ENCODE data around the gene CTRL. TPM values are rescaled to one million over a fixed set of nuclear protein-coding genes. Genes with fewer than 3 reads are reported as not detected.
A peak's percentile ranks its signal among the peaks of the same experiment; 100 is the strongest.

Gene CTRL
- polyA plus RNA-seq, 1 of the 3 experiments (the other 2 are of a cell fraction), result 1.9 TPM

DNA sequence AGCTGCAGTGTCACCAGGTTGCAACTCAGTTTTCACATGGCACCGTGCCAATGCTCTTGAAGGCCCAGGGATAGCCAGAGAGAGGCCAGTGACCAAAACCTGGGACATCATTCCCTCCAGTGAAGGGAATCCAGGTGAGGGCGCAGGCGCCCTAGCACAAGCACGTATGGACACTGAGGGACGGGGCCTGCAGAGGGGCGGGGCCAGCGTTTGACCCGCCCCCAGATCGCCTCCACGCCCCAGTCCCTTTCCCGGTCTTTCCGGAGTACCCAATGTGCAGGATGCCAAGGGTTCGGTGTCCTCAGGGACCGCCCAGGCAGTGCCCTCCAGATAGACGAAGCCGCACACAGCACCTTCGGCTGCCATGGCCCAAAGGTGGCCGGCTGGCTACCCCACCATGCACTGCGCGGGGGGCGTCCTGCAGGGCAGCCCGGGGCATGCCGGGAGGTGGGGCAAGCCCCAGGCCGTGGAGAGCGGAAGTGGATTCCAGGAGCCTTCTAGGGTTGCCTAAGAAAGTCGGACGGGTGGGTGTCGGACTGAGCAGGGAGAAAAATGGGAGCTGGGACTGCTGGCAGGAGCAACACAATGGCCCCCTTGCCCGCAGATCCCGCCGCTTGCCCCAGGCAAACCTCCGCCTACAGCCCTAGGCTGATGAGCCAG lies 32.1 kb upstream of the CTRL start:
- Histone ChIP-seq H3F3A (replicated peaks; ENCODE audit: insufficient read depth) (no peaks in the 10 kb centered on the region), H3K27ac (ENCODE audit: low read depth in 2 of 2, low read length in 1 of 2) (no peak overlapping the region), H3K36me3 (replicated peaks in 1 of 2; ENCODE audit: control insufficient read depth in 1 of 2, insufficient read depth in 2 of 2, low read length in 1 of 2) (peaks cover 35 to 49% of the 10 kb centered on the region in 2 experiments), H3K4me2 (no peak overlapping the region), H3K4me3 (ENCODE audit: low read depth in 2 of 2, low read length in 1 of 2) (no peak overlapping the region), H3K79me2 (ENCODE audit: insufficient read depth) (peaks cover 87% of the 10 kb centered on the region), H3K9me3 (no peaks in the 10 kb centered on the region), H3K4me1 (ENCODE audit: control insufficient read depth in 1 of 2, insufficient read depth in 2 of 2, low read depth in 1 of 2, low read length in 1 of 2) (peaks cover 15 to 41% of the 10 kb centered on the region in 2 experiments; a peak in 3 of 4 replicates), H3K27me3 (ENCODE audit: insufficient read depth) (no peaks in the 10 kb centered on the region), H3K9me2 (no peaks in the 10 kb centered on the region), H4K20me1 (ENCODE audit: insufficient read depth) (peaks cover 58% of the 10 kb centered on the region), H2AFZ (ENCODE audit: low read depth) (no peak overlapping the region), H3K9ac (no peak overlapping the region)
- ChIA-PET POLR2A (interaction anchor here (1.1 kb wide), 1 partner anchor 23 kb away, joined by 4 read pairs; no protein-coding TSS in a partner anchor), CTCF (interaction anchor here (1.1 to 1.4 kb wide), 2 partner anchors 22 to 30 kb away, joined by 3 to 7 read pairs; no protein-coding TSS in a partner anchor)
- no peak for TF ChIP-seq EZH2phosphoT487 (IDR thresholded peaks at IDR 0.05; ENCODE audit: borderline replicate concordance, low read depth)
- TF ChIP-seq NFIC (IDR thresholded peaks at IDR 0.05; ENCODE audit: borderline replicate concordance), result 0 out of 2 replicates have a peak, but pooled peaks have one; percentile 35
- DNase-seq, result no peak
- 98% methylated on average over 22 of the region's 32 CpGs for WGBS (ENCODE audit: low lambda C conversion rate)

GRCh38 chr16:67963292-67963661 lies 31.6 kb upstream of the CTRL start:
- WGBS (ENCODE audit: low lambda C conversion rate), result 100% methylated on average over 2 of the region's 2 CpGs
- no peak overlapping the region for H3K27ac ChIP-seq (ENCODE audit: low read depth in 2 of 2, low read length in 1 of 2)
- CTCF ChIA-PET, result interaction anchor here (4.4 kb wide), 1 partner anchor 22 kb away, joined by 32 read pairs; no protein-coding TSS in a partner anchor
- no peaks in the 10 kb centered on the region for H3K27me3 ChIP-seq (ENCODE audit: insufficient read depth)
- H3K4me3 ChIP-seq (ENCODE audit: low read depth in 2 of 2, low read length in 1 of 2), result no peak overlapping the region
- H3F3A ChIP-seq (replicated peaks; ENCODE audit: insufficient read depth), result no peaks in the 10 kb centered on the region
- peaks cover 15 to 40% of the 10 kb centered on the region in 2 experiments; a peak in 3 of 4 replicates for H3K4me1 ChIP-seq (ENCODE audit: control insufficient read depth in 1 of 2, insufficient read depth in 2 of 2, low read depth in 1 of 2, low read length in 1 of 2)
- TF ChIP-seq, protein P1, sequence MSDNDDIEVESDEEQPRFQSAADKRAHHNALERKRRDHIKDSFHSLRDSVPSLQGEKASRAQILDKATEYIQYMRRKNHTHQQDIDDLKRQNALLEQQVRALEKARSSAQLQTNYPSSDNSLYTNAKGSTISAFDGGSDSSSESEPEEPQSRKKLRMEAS (IDR thresholded peaks at IDR 0.05; ENCODE audit: low read depth), result no peak
- TF ChIP-seq SIN3A (IDR thresholded peaks at IDR 0.05; ENCODE audit: borderline replicate concordance, low read depth, low read length), result no peak
- no peak for TF ChIP-seq MEF2A (IDR thresholded peaks at IDR 0.05; ENCODE audit: borderline replicate concordance, low read depth)
- TF ChIP-seq GABPA (IDR thresholded peaks at IDR 0.05; ENCODE audit: low read depth), result no peak
- TF ChIP-seq REST (IDR thresholded peaks at IDR 0.05; ENCODE audit: low read depth, low read length), result no peak
- TF ChIP-seq RFX5 (IDR thresholded peaks at IDR 0.05; ENCODE audit: low read length), result no peak
- TF ChIP-seq TCF12 (IDR thresholded peaks at IDR 0.05), result no peak
- TF ChIP-seq PBX3 (IDR thresholded peaks at IDR 0.05), result no peak
- TF ChIP-seq EP300 (IDR thresholded peaks at IDR 0.05; ENCODE audit: borderline replicate concordance in 1 of 2, low read depth in 1 of 2, low read length in 1 of 2), result no peak
- TF ChIP-seq NFIC (IDR thresholded peaks at IDR 0.05; ENCODE audit: borderline replicate concordance), result no peak
- TF ChIP-seq GATA2 (CRISPR knock-in tag; IDR thresholded peaks at IDR 0.05), result no peak
- no peak for TF ChIP-seq FOXJ3 (CRISPR knock-in tag; IDR thresholded peaks at IDR 0.05)
- no peak for TF ChIP-seq NRF1 (IDR thresholded peaks at IDR 0.05; ENCODE audit: low read depth, low read length)
- TF ChIP-seq CTCF (IDR thresholded peaks at IDR 0.05), result no peak
- no peak for TF ChIP-seq RAD21 (IDR thresholded peaks at IDR 0.05; ENCODE audit: low read length)
- no peak for TF ChIP-seq MXI1 (IDR thresholded peaks at IDR 0.05; ENCODE audit: low read depth, low read length)
- TF ChIP-seq SMC3 (IDR thresholded peaks at IDR 0.05; ENCODE audit: low read depth, low read length), result no peak
- no peak for TF ChIP-seq FOXM1 (IDR thresholded peaks at IDR 0.05; ENCODE audit: low read depth)
- no peak overlapping the region for H3K9ac ChIP-seq
- no peaks in the 10 kb centered on the region for H3K9me2 ChIP-seq
- H3K9me3 ChIP-seq, result no peaks in the 10 kb centered on the region
- H3K79me2 ChIP-seq (ENCODE audit: insufficient read depth), result peaks cover 88% of the 10 kb centered on the region
- no peak overlapping the region for H3K4me2 ChIP-seq
- POLR2A ChIA-PET, result interaction anchor here (1.1 kb wide), 1 partner anchor 22 kb away, joined by 4 read pairs; no protein-coding TSS in a partner anchor
- H3K36me3 ChIP-seq (replicated peaks in 1 of 2; ENCODE audit: control insufficient read depth in 1 of 2, insufficient read depth in 2 of 2, low read length in 1 of 2), result peaks cover 35 to 52% of the 10 kb centered on the region in 2 experiments
- DNase-seq, result no peak
- H4K20me1 ChIP-seq (ENCODE audit: insufficient read depth), result peaks cover 58% of the 10 kb centered on the region
- no peak overlapping the region for H2AFZ ChIP-seq (ENCODE audit: low read depth)

All from SK-N-SH (cell line).